Measurements from ENCODE around the gene TRIP6.
A peak's percentile ranks its signal among the peaks of the same experiment; 100 is the strongest.

Gene TRIP6

DNA sequence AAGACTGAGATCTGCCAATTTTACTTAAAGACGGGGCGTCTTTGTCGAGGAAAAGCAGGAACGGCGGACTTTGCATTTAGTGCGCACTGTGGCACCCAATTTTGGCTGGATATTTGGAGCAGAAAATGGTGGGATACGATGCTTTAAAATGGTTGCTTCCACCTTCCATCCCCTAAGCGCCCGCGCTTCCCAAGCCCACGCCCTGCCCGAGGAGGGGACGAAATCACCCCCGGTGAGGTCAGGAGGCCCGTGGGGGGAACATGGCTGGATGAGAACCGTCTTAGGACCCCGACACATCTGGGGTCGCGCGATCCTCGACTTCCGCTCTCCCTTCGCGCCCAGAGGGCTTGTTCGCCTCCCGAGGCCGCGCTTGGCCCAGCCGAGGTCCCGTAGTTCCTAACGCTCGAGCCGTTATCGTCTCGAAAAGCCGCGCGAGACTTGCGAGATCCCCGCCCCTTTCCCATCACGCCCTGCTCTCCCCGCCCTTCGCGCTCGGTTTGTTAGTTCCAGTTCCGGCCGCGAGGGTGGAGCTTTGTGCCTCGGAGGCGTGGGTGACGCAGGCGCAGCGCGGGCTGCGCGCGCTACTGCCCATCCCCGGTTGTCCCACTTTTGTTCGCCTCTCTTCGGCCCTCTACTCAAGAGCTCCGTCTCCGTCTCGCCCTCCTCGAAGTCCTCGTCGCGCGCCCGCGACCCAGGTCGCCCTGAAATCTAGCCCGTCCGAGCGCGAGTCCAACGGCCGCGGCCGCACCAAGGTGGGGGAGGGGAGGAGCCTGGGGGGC is 7.6 kb downstream of the TRIP6 start, which contains the start of gene SRRT:
Gene SRRT, plus strand, starts transcription at position 527 of the 779 bp plus-strand sequence. CDS start 488 bp downstream, outside the sequence.
- H2AFZ ChIP-seq (ENCODE audit: low read depth, low read length): 0 out of 2 replicates have a peak within 1 kb of the TSS, but pooled peaks have one; percentile 19
- H3K27ac ChIP-seq (ENCODE audit: low read length): peak within 1 kb of the TSS; percentile 83
- H4K20me1 ChIP-seq (ENCODE audit: insufficient read depth, low read length): peaks cover 39% of the 10 kb centered on the region
- no peaks in the 10 kb centered on the region for H3K27me3 ChIP-seq (ENCODE audit: low read depth, low read length)
- peak within 1 kb of the TSS; percentile 94 for H3K4me3 ChIP-seq (ENCODE audit: low read length)
- peaks cover 57% of the 10 kb centered on the region for H3K79me2 ChIP-seq (ENCODE audit: low read length)
- peaks cover 60% of the 10 kb centered on the region for H3K36me3 ChIP-seq (replicated peaks; ENCODE audit: low read depth, low read length)
- H3K9ac ChIP-seq (ENCODE audit: low read length): peak within 1 kb of the TSS; percentile 99
- no peaks in the 10 kb centered on the region for H3K9me3 ChIP-seq (ENCODE audit: insufficient read depth, low read length)
- peaks cover 16% of the 10 kb centered on the region for H3K4me1 ChIP-seq (ENCODE audit: low read length)
- TF ChIP-seq, protein P1, sequence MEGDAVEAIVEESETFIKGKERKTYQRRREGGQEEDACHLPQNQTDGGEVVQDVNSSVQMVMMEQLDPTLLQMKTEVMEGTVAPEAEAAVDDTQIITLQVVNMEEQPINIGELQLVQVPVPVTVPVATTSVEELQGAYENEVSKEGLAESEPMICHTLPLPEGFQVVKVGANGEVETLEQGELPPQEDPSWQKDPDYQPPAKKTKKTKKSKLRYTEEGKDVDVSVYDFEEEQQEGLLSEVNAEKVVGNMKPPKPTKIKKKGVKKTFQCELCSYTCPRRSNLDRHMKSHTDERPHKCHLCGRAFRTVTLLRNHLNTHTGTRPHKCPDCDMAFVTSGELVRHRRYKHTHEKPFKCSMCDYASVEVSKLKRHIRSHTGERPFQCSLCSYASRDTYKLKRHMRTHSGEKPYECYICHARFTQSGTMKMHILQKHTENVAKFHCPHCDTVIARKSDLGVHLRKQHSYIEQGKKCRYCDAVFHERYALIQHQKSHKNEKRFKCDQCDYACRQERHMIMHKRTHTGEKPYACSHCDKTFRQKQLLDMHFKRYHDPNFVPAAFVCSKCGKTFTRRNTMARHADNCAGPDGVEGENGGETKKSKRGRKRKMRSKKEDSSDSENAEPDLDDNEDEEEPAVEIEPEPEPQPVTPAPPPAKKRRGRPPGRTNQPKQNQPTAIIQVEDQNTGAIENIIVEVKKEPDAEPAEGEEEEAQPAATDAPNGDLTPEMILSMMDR (IDR thresholded peaks at IDR 0.05; ENCODE audit: low read depth, low read length): no peak
- no peak for TF ChIP-seq EZH2phosphoT487 (IDR thresholded peaks at IDR 0.05; ENCODE audit: low read depth)
- peak within 1 kb of the TSS; percentile 91 for H3K4me2 ChIP-seq (ENCODE audit: low read length)

DNA sequence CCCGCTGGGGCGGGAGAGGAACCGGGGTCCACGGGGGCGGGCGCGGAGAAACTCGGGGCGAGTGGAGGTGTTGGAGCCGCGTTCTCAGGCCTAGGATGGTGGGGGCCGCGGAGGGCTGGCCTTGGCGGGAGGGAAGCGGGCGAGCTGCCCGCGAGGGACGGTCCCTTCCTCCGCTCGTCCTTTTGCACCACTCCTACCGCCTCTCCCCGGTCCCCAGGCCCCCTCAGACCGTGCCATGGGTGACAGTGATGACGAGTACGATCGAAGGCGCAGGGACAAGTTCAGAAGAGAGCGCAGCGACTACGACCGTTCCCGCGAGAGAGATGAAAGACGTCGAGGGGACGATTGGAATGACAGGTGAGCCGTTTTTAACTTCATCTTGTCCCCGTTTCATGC is 8.2 kb downstream of the TRIP6 start:
- no peaks in the 10 kb centered on the region for H3K27me3 ChIP-seq (ENCODE audit: low read depth, low read length)
- H3K4me2 ChIP-seq (ENCODE audit: low read length): peak overlapping the region; percentile 79
- H3K36me3 ChIP-seq (replicated peaks; ENCODE audit: low read depth, low read length): peaks cover 63% of the 10 kb centered on the region
- peak overlapping the region; percentile 83 for H3K27ac ChIP-seq (ENCODE audit: low read length)
- H3K9me3 ChIP-seq (ENCODE audit: insufficient read depth, low read length): no peaks in the 10 kb centered on the region
- H3K79me2 ChIP-seq (ENCODE audit: low read length): peaks cover 63% of the 10 kb centered on the region
- H2AFZ ChIP-seq (ENCODE audit: low read depth, low read length): no peak overlapping the region
- H3K9ac ChIP-seq (ENCODE audit: low read length): peak overlapping the region; percentile 99
- peaks cover 16% of the 10 kb centered on the region for H3K4me1 ChIP-seq (ENCODE audit: low read length)
- H3K4me3 ChIP-seq (ENCODE audit: low read length): peak overlapping the region; percentile 94
- peaks cover 43% of the 10 kb centered on the region for H4K20me1 ChIP-seq (ENCODE audit: insufficient read depth, low read length)
- no peak for TF ChIP-seq EZH2phosphoT487 (IDR thresholded peaks at IDR 0.05; ENCODE audit: low read depth)
- TF ChIP-seq, protein P1 (IDR thresholded peaks at IDR 0.05; ENCODE audit: low read depth, low read length): no peak

DNA sequence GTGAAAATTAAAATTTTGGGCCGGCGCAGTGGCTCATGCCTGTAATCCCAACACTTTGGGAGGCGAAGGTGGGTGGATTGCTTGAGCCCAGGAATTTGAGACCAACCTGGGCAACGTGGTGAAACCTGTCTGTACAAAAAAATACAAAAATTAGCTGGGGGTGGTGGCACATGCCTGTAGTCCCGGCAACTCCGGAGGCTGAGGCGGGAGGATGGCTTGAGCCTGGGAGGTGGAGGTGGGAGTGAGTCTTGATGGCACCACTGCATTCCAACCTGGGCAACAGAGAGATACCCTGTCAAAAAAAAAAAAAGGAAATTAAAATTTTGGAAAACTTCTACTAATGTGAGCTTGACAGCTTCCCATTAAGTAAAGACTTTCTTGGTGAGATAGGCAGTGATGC is 10.8 kb downstream of the TRIP6 start:
- H3K27me3 ChIP-seq (ENCODE audit: low read depth, low read length): no peaks in the 10 kb centered on the region
- no peak overlapping the region for H3K27ac ChIP-seq (ENCODE audit: low read length)
- peaks cover 57% of the 10 kb centered on the region for H4K20me1 ChIP-seq (ENCODE audit: insufficient read depth, low read length)
- peaks cover 72% of the 10 kb centered on the region for H3K36me3 ChIP-seq (replicated peaks; ENCODE audit: low read depth, low read length)
- H3K4me3 ChIP-seq (ENCODE audit: low read length): no peak overlapping the region
- H3K9ac ChIP-seq (ENCODE audit: low read length): no peak overlapping the region
- peaks cover 85% of the 10 kb centered on the region for H3K79me2 ChIP-seq (ENCODE audit: low read length)
- no peak for TF ChIP-seq EZH2phosphoT487 (IDR thresholded peaks at IDR 0.05; ENCODE audit: low read depth)
- H2AFZ ChIP-seq (ENCODE audit: low read depth, low read length): no peak overlapping the region
- H3K4me2 ChIP-seq (ENCODE audit: low read length): no peak overlapping the region
- H3K9me3 ChIP-seq (ENCODE audit: insufficient read depth, low read length): no peaks in the 10 kb centered on the region
- peaks cover 16% of the 10 kb centered on the region for H3K4me1 ChIP-seq (ENCODE audit: low read length)

DNA sequence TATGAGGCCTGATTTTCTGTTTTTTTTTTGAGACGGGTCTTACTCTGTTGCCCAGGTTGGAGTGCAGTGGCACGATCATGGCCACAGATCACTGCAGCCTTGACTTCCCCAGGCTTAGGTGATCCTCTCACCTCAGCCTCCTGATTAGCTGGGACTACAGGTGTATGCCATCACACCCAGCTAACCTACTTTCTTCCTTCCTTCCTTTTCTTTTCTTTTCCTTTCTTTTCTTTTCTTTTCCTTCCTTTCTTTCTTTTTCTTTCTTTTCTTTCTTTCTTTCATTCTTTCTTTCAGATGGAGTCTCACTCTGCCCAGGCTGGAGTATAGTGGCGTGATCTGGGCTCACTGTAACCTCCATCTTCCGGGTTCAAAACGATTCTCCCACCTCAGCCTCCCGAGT is 11.5 kb downstream of the TRIP6 start:
- Histone ChIP-seq H3K4me3 (ENCODE audit: low read length) (no peak overlapping the region), H3K79me2 (ENCODE audit: low read length) (peaks cover 90% of the 10 kb centered on the region), H3K27me3 (ENCODE audit: low read depth, low read length) (no peaks in the 10 kb centered on the region), H2AFZ (ENCODE audit: low read depth, low read length) (no peak overlapping the region), H3K27ac (ENCODE audit: low read length) (no peak overlapping the region), H3K4me2 (ENCODE audit: low read length) (no peak overlapping the region), H4K20me1 (ENCODE audit: insufficient read depth, low read length) (peaks cover 61% of the 10 kb centered on the region), H3K4me1 (ENCODE audit: low read length) (peaks cover 16% of the 10 kb centered on the region), H3K9me3 (ENCODE audit: insufficient read depth, low read length) (no peaks in the 10 kb centered on the region), H3K36me3 (replicated peaks; ENCODE audit: low read depth, low read length) (peaks cover 74% of the 10 kb centered on the region), H3K9ac (ENCODE audit: low read length) (no peak overlapping the region)
- TF ChIP-seq, protein P1 (IDR thresholded peaks at IDR 0.05; ENCODE audit: low read depth, low read length): no peak
- no peak for TF ChIP-seq EZH2phosphoT487 (IDR thresholded peaks at IDR 0.05; ENCODE audit: low read depth)

Data from OCI-LY3 (cell line).